PC-3 (cell line): ENCODE data around the gene SCGB1A1. TPM values are rescaled to one million over a fixed set of nuclear protein-coding genes. Genes with fewer than 3 reads are reported as not detected.

ENCODE experiments used
- ATAC-seq: fragments of 200-7000 bp; cut with Tn5 transposase; 2 replicates; pipeline ENCODE4 v1.9.1; 2020; ENCODE audit warnings: mild to moderate bottlenecking, moderate library complexity
- BruUV-seq: library from RNA; stranded (reverse); fragments of 400-500 nt; replicated peaks from 2 replicates; lab custom pipeline; 2021; lab: Mats Ljungman, UMichigan
- CTCF ChIA-PET: fragments of 300-600 bp; sonication (Branson Sonifier 250); formaldehyde crosslinking; loops from one replicate; lab custom pipeline; 2022; ENCODE audit warnings: antibody characterized with exemption; lab: Charles Lee
- POLR2A ChIA-PET: fragments of 300-600 bp; sonication (Branson Sonifier 250); formaldehyde crosslinking; loops from one replicate; lab custom pipeline; 2022; ENCODE audit warnings: antibody characterized with exemption; ENCODE audit not compliant: unreplicated experiment; lab: Charles Lee
- DNase-seq: peaks from one replicate; pipeline ENCODE4 v3.0.0-alpha.2; 2015
- H2AFZ ChIP-seq: fragments of 300-600 bp; sonication (generic); 2 replicates; pipeline ENCODE4 v1.6.0; 2016; ENCODE audit warnings: antibody characterized with exemption, low read length
- H3F3A ChIP-seq: fragments of 300-600 bp; sonication (generic); one replicate; pipeline ENCODE4 v1.6.0; 2017; ENCODE audit warnings: antibody characterized with exemption, low read length, control low read depth, mild to moderate bottlenecking; ENCODE audit not compliant: unreplicated experiment
- H3K27ac ChIP-seq: fragments of 300-600 bp; sonication (generic); 2 replicates; pipeline ENCODE4 v1.5.1; 2016; ENCODE audit warnings: mild to moderate bottlenecking, low read length
- H3K27me3 ChIP-seq: fragments of 300-600 bp; sonication (generic); 2 replicates; pipeline ENCODE4 v1.6.1; 2016; ENCODE audit warnings: low read length, mixed read lengths
- H3K36me3 ChIP-seq: fragments of 300-600 bp; sonication (generic); 2 replicates; pipeline ENCODE4 v1.6.1; 2016; ENCODE audit warnings: low read depth, mixed run types, low read length, mixed read lengths
- H3K4me1 ChIP-seq: fragments of 300-600 bp; sonication (generic); 2 replicates; pipeline ENCODE4 v1.5.1; 2016; ENCODE audit warnings: low read length; ENCODE audit not compliant: insufficient read depth
- H3K4me2 ChIP-seq: fragments of 300-600 bp; sonication (generic); 2 replicates; pipeline ENCODE4 v1.6.0; 2016; ENCODE audit warnings: low read length
- H3K4me3 ChIP-seq: fragments of 300-600 bp; sonication (generic); 2 replicates; pipeline ENCODE4 v1.5.1; 2016; ENCODE audit warnings: mild to moderate bottlenecking, low read length, mixed read lengths
- H3K79me2 ChIP-seq: fragments of 300-600 bp; sonication (generic); 2 replicates; pipeline ENCODE4 v1.6.1; 2017; ENCODE audit warnings: low read length, mixed read lengths
- H3K9ac ChIP-seq: fragments of 300-600 bp; sonication (generic); 2 replicates; pipeline ENCODE4 v1.6.0; 2016; ENCODE audit warnings: mild to moderate bottlenecking, low read length
- H3K9me2 ChIP-seq: fragments of 300-600 bp; sonication (generic); replicated peaks from 2 replicates; pipeline ENCODE4 v1.6.1; 2016; ENCODE audit warnings: mixed run types, low read length, mixed read lengths
- H3K9me3 ChIP-seq: fragments of 300-600 bp; sonication (generic); 2 replicates; pipeline ENCODE4 v1.6.1; 2016; ENCODE audit warnings: low read length, mixed read lengths
- H4K20me1 ChIP-seq: fragments of 300-600 bp; sonication (generic); 2 replicates; pipeline ENCODE4 v1.6.1; 2016; ENCODE audit warnings: low read length, mixed read lengths
- CTCF ChIP-seq: fragments of 300-600 bp; sonication (generic); conservative IDR thresholded peaks from 2 replicates; pipeline ENCODE4 v1.5.1; 2017; ENCODE audit warnings: antibody characterized with exemption, low read depth, mild to moderate bottlenecking, low read length
- EZH2 ChIP-seq: fragments of 300-600 bp; sonication (generic); IDR thresholded peaks from one replicate; pipeline ENCODE4 v1.6.1; 2017; ENCODE audit warnings: antibody characterized with exemption, mild to moderate bottlenecking, low read length; ENCODE audit not compliant: unreplicated experiment
- EZH2phosphoT487 ChIP-seq: fragments of 300-600 bp; sonication (generic); IDR thresholded peaks from 2 replicates; pipeline ENCODE4 v1.6.1; 2018; ENCODE audit warnings: mild to moderate bottlenecking, antibody characterized with exemption, low read length, borderline replicate concordance
- intact Hi-C: fragments of 100-400 bp; cut with micrococcal nuclease; formaldehyde crosslinking; loops from 2 replicates; pipeline ENCODE4 v1.9.0; 2023
- total RNA-seq: library from RNA; depleted of rRNA; stranded (reverse); fragments of >200 nt; gene quantifications from 2 replicates; pipeline ENCODE4 v1.2.3, GENCODE V29; 2014

The SCGB1A1 gene
- total RNA-seq, 1 experiment from 2014 or later: not detected

- ChIA-PET POLR2A (no interaction called here), CTCF (no interaction called here)
- Histone ChIP-seq H3K4me1 (no peaks in the 10 kb centered on the region), H3K27ac (no peak overlapping the region), H4K20me1 (no peaks in the 10 kb centered on the region), H3K79me2 (no peaks in the 10 kb centered on the region), H3K4me2 (no peak overlapping the region), H3K4me3 (no peak overlapping the region), H3K9ac (no peak overlapping the region), H3K27me3 (no peaks in the 10 kb centered on the region), H2AFZ (no peak overlapping the region), H3F3A (no peaks in the 10 kb centered on the region), H3K9me3 (no peaks in the 10 kb centered on the region), H3K36me3 (no peaks in the 10 kb centered on the region), H3K9me2 (no peaks in the 10 kb centered on the region)
- ATAC-seq (no peak), DNase-seq (no peak)
- no TSS peak for BruUV-seq
- intact Hi-C loops: no loop called here
- TF ChIP-seq EZH2phosphoT487 (no peak), CTCF (no peak), EZH2 (no peak)
Observed at GRCh38 chr11:62401356-62401755, 17.5 kb upstream of the SCGB1A1 start.

GRCh38 chr11:62401811-62402210, 17.0 kb upstream of the SCGB1A1 start:
- intact Hi-C loops: no loop called here
- POLR2A ChIA-PET: no interaction called here
- DNase-seq (no peak), ATAC-seq (no peak)
- Histone ChIP-seq H3K4me3 (no peak overlapping the region), H3K9ac (no peak overlapping the region), H3K9me3 (no peaks in the 10 kb centered on the region), H4K20me1 (no peaks in the 10 kb centered on the region), H3F3A (no peaks in the 10 kb centered on the region), H2AFZ (no peak overlapping the region), H3K79me2 (no peaks in the 10 kb centered on the region), H3K9me2 (no peaks in the 10 kb centered on the region), H3K27me3 (no peaks in the 10 kb centered on the region), H3K27ac (no peak overlapping the region), H3K4me1 (no peaks in the 10 kb centered on the region), H3K4me2 (no peak overlapping the region), H3K36me3 (no peaks in the 10 kb centered on the region)
- no TSS peak for BruUV-seq
- CTCF ChIA-PET: no interaction called here
- no peak for TF ChIP-seq EZH2phosphoT487
- no peak for TF ChIP-seq EZH2
- no peak for TF ChIP-seq CTCF

- ATAC-seq (no peak), DNase-seq (no peak)
- Histone ChIP-seq H3K4me2 (no peak overlapping the region), H3K9me2 (no peaks in the 10 kb centered on the region), H3K4me3 (no peak overlapping the region), H2AFZ (no peak overlapping the region), H4K20me1 (no peaks in the 10 kb centered on the region), H3K79me2 (no peaks in the 10 kb centered on the region), H3K36me3 (no peaks in the 10 kb centered on the region), H3K27ac (no peak overlapping the region), H3K4me1 (no peaks in the 10 kb centered on the region), H3K27me3 (no peaks in the 10 kb centered on the region), H3F3A (no peaks in the 10 kb centered on the region), H3K9me3 (no peaks in the 10 kb centered on the region), H3K9ac (no peak overlapping the region)
- ChIA-PET POLR2A (no interaction called here), CTCF (no interaction called here)
- TF ChIP-seq EZH2phosphoT487 (no peak), EZH2 (no peak), CTCF (no peak)
- BruUV-seq: no TSS peak
- intact Hi-C loops: no loop called here
Observed at GRCh38 chr11:62402226-62402959, 16.4 kb upstream of the SCGB1A1 start.
